Upper lobe of left lung (tissue), 6 donors: ENCODE results near the gene SLC6A4. TPM values are rescaled to one million over a fixed set of nuclear protein-coding genes. Genes with fewer than 3 reads are reported as not detected.

ENCODE experiments used
- ATAC-seq, 2 donors: fragments of 200-7000 bp; cut with Tn5 transposase; one replicate each; pipeline ENCODE4 v1.9.1; 2022; ENCODE audit warnings: mild to moderate bottlenecking in 2 of 2, moderate library complexity in 2 of 2; ENCODE audit not compliant: low FRiP score in 2 of 2
- DNase-seq, 2 donors: peaks; one replicate each; pipeline ENCODE4 v3.0.0-alpha.2; 2019 to 2020
- H3K27ac ChIP-seq, 4 donors: fragments of 200-600 bp; sonication (generic); one replicate each; pipeline ENCODE4 v1.5.1; 2016 to 2019
- H3K27me3 ChIP-seq, 4 donors: fragments of 200-600 bp; sonication (generic); one replicate each; pipeline ENCODE4 v1.5.1; 2017 to 2019
- H3K36me3 ChIP-seq, 4 donors: fragments of 200-600 bp; sonication (generic); one replicate each; pipeline ENCODE4 v1.5.1; 2016 to 2019
- H3K4me1 ChIP-seq, 4 donors: fragments of 200-600 bp; sonication (generic); one replicate each; pipeline ENCODE4 v1.5.1; 2018 to 2019
- H3K4me3 ChIP-seq, 4 donors: fragments of 200-600 bp; sonication (generic); one replicate each; pipeline ENCODE4 v1.5.1; 2017 to 2019; ENCODE audit warnings: mild to moderate bottlenecking in 2 of 4, moderate library complexity in 1 of 4
- H3K9me3 ChIP-seq, 4 donors: fragments of 200-600 bp; sonication (generic); one replicate each; pipeline ENCODE4 v1.5.1; 2018 to 2019
- EP300 ChIP-seq, 4 donors: sonication (generic); formaldehyde crosslinking; IDR thresholded peaks; one replicate each; pipeline ENCODE4 v1.5.1; 2017; ENCODE audit warnings: antibody characterized with exemption in 4 of 4, control low read depth in 2 of 4
- POLR2A ChIP-seq, 4 donors: fragments of 450-650 bp; IDR thresholded peaks; one replicate each; pipeline ENCODE4 v1.5.1; 2016 to 2017; ENCODE audit warnings: antibody characterized with exemption in 4 of 4, mild to moderate bottlenecking in 2 of 4
- POLR2AphosphoS5 ChIP-seq, 2 donors: sonication (generic); formaldehyde crosslinking; IDR thresholded peaks; one replicate each; pipeline ENCODE4 v1.5.1; 2017; ENCODE audit warnings: antibody characterized with exemption in 2 of 2
- WGBS, 2 donors: methylation state at CpG; one replicate each; pipeline ENCODE4 v1.1.5; 2017 to 2018; 5-methylcytosine and 5-hydroxymethylcytosine counted together
- total RNA-seq, 6 donors: library from RNA; depleted of rRNA in 4 of 6; stranded (reverse); fragments of >200 nt in 4 of 6; gene quantifications; one replicate each; pipeline versions ENCODE4 v1.1.0 to v1.2.1, GENCODE V29; 2016 to 2021
- TF ChIP-seq, protein P1 (sequence below), 6 experiments: fragments of 450-650 bp in 4 of 6; fragments of 200-600 bp in 2 of 6; sonication (generic) in 2 of 6; IDR thresholded peaks; one replicate each; pipeline ENCODE4 v1.5.1; 2016 to 2019; ENCODE audit warnings: antibody characterized with exemption in 6 of 6
- donor health status: DM: no; HTN: no; CAD: no; lungs with moderate emphysema.
- donor health status: DM: no; HTN: yes; CAD: no; lungs with severe emphysema.

Gene SLC6A4
- total RNA-seq, 6 donors from 2014 or later: 14.7 to 289 (median 44.8) TPM

DNA sequence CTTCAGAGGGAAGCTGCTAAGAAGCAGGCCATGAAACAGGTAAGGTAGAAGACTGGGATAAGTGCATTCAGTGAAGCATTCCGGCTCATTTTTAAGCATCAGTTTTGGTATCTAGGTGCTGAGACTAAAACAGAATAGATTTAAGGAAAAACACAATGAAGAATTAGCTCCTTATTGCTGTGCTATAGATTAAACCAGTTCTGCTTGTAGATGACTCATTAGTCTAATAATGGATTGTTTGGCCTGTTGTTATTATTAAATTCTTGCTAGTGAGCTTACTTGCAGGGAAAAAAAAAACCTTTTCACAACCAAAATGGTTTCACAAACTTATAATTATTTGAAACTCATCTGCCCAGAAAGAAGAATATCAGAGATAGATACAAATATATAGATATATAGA is 62.9 kb downstream of the SLC6A4 start:
- WGBS, 2 donors: 100% methylated on average over 1 of the region's 1 CpG
- DNase-seq (no peak), ATAC-seq (no peak)
- Histone ChIP-seq H3K9me3 (no peaks in the 10 kb centered on the region), H3K27me3 (no peaks in the 10 kb centered on the region), H3K4me3 (no peak overlapping the region), H3K4me1 (no peaks in the 10 kb centered on the region), H3K36me3 (peaks cover 0 to 40% (median 6%) of the 10 kb centered on the region in 4 donors), H3K27ac (no peak overlapping the region)
- TF ChIP-seq POLR2AphosphoS5 (IDR thresholded peaks at IDR 0.05) (no peak), POLR2A (IDR thresholded peaks at IDR 0.05) (no peak), EP300 (IDR thresholded peaks at IDR 0.05) (no peak)
- TF ChIP-seq, protein P1, sequence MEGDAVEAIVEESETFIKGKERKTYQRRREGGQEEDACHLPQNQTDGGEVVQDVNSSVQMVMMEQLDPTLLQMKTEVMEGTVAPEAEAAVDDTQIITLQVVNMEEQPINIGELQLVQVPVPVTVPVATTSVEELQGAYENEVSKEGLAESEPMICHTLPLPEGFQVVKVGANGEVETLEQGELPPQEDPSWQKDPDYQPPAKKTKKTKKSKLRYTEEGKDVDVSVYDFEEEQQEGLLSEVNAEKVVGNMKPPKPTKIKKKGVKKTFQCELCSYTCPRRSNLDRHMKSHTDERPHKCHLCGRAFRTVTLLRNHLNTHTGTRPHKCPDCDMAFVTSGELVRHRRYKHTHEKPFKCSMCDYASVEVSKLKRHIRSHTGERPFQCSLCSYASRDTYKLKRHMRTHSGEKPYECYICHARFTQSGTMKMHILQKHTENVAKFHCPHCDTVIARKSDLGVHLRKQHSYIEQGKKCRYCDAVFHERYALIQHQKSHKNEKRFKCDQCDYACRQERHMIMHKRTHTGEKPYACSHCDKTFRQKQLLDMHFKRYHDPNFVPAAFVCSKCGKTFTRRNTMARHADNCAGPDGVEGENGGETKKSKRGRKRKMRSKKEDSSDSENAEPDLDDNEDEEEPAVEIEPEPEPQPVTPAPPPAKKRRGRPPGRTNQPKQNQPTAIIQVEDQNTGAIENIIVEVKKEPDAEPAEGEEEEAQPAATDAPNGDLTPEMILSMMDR (IDR thresholded peaks at IDR 0.05): no peak

DNA sequence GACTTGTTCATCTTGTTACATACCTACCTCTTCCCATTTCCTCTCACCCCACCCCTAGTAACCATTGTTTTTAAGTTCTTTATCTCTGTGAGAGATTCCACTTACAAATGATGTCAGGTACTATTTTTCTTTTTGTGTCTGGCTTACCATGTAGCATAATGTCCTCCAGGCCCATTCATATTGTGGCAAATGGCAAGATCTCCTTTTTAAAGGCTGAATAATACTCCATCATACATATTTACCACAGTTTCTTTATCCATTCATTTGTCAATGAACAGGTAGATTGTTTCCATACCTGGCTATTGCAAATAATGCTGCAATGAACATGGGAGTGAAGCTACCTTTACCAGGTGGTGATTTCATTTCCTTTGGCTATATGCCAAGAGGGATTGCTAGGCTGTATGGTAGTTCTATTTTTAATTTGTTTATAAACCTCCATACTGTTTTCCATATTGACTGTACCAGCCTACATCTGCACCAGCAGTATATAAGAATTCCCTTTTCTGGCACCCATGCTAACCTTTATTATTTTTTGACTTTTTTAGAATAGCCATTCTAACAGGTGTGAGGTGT is 65.0 kb downstream of the SLC6A4 start:
- peaks cover 0 to 31% (median 6%) of the 10 kb centered on the region in 4 donors for H3K36me3 ChIP-seq
- no peaks in the 10 kb centered on the region for H3K4me1 ChIP-seq
- no peak for TF ChIP-seq POLR2AphosphoS5 (IDR thresholded peaks at IDR 0.05)
- TF ChIP-seq, protein P1 (IDR thresholded peaks at IDR 0.05): no peak
- no peak for TF ChIP-seq EP300 (IDR thresholded peaks at IDR 0.05)
- TF ChIP-seq POLR2A (IDR thresholded peaks at IDR 0.05): no peak
- H3K27ac ChIP-seq: no peak overlapping the region
- DNase-seq (no peak), ATAC-seq (no peak)
- no peaks in the 10 kb centered on the region for H3K27me3 ChIP-seq
- H3K4me3 ChIP-seq: no peak overlapping the region
- no peaks in the 10 kb centered on the region for H3K9me3 ChIP-seq

DNA sequence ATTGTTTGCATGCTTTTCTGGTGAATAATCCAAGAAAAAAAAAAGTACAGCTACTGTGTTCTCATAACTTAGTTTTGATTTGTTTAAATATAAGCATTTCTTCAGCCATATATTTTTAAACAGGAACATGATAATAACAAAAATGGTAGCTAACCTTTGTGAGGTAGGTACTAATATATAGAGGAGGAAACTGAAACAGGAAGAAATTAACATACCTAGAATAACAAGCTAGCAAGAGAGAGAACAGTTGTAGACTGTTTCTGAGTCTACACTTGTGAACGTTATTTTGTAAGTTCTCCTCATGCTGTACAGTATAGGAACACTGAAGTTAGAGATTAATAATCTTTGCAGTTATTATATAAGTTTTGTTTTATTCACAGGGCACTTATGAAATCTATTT is 69.5 kb downstream of the SLC6A4 start:
- Histone ChIP-seq H3K9me3 (no peaks in the 10 kb centered on the region), H3K4me3 (no peak overlapping the region), H3K27ac (no peak overlapping the region), H3K36me3 (peaks cover 0 to 8% (median 1%) of the 10 kb centered on the region in 4 donors), H3K27me3 (no peaks in the 10 kb centered on the region), H3K4me1 (peaks cover 0 to 5% (median 4%) of the 10 kb centered on the region in 4 donors)
- WGBS, 2 donors: 58 to 61% methylated on average over 1 of the region's 1 CpG
- ATAC-seq (no peak), DNase-seq (no peak)
- TF ChIP-seq EP300 (IDR thresholded peaks at IDR 0.05) (no peak), POLR2AphosphoS5 (IDR thresholded peaks at IDR 0.05) (no peak), POLR2A (IDR thresholded peaks at IDR 0.05) (no peak)

DNA sequence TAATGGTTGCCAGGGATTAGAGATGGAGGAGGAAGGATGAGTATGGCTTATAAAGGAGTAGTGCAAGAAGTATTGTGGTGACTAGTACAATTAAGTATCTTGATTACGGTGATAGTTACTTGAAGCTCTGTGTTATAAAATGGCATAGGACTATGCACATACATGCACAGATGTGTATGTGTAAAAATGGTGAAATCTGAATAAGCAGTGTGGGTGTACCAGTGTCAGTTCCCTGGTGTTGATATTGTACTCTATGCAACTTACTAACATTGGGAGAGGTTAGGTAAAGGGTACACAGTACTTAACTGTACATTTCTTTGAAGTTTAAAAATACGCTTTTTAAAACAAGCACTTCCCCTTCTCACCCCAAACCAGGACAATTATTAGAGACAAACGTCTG is 70.3 kb downstream of the SLC6A4 start:
- 88 to 90% methylated on average over 3 of the region's 3 CpGs for WGBS, 2 donors
- Histone ChIP-seq H3K4me1 (peaks cover 0 to 8% (median 6%) of the 10 kb centered on the region in 4 donors), H3K9me3 (no peaks in the 10 kb centered on the region), H3K36me3 (peaks cover 0 to 8% (median 1%) of the 10 kb centered on the region in 4 donors), H3K4me3 (no peak overlapping the region), H3K27ac (no peak overlapping the region), H3K27me3 (no peaks in the 10 kb centered on the region)
- DNase-seq (no peak), ATAC-seq (no peak)
- no peak for TF ChIP-seq POLR2AphosphoS5 (IDR thresholded peaks at IDR 0.05)

DNA sequence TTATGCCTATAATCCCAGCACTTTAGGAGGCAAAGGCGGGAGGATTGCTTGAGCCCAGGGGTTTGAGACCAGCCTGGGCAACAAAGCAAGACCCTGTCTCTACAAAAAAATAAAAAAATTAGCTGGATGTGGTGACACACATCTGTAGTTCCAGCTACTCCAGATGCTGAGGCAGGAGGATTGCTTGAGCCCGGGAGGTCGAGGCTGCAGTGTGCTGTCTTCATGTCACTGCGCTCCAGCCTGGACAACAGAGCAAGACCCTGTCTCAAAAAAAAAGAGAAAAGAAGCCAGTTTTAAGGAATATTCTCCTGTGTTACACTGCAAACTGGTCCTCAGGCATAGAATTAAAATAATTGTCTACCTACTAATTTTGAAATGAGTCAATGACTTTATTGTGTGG is 71.0 kb downstream of the SLC6A4 start:
- no peaks in the 10 kb centered on the region for H3K9me3 ChIP-seq
- H3K36me3 ChIP-seq: peaks cover 0 to 10% (median 1%) of the 10 kb centered on the region in 4 donors
- DNase-seq: no peak
- peaks cover 0 to 8% (median 6%) of the 10 kb centered on the region in 4 donors for H3K4me1 ChIP-seq
- ATAC-seq: no peak
- TF ChIP-seq POLR2AphosphoS5 (IDR thresholded peaks at IDR 0.05) (no peak), EP300 (IDR thresholded peaks at IDR 0.05) (no peak), POLR2A (IDR thresholded peaks at IDR 0.05) (no peak)
- TF ChIP-seq, protein P1 (IDR thresholded peaks at IDR 0.05): no peak
- H3K27ac ChIP-seq: no peak overlapping the region
- no peak overlapping the region for H3K4me3 ChIP-seq
- WGBS, 2 donors: 96 to 100% methylated on average over 4 of the region's 4 CpGs
- H3K27me3 ChIP-seq: no peaks in the 10 kb centered on the region

DNA sequence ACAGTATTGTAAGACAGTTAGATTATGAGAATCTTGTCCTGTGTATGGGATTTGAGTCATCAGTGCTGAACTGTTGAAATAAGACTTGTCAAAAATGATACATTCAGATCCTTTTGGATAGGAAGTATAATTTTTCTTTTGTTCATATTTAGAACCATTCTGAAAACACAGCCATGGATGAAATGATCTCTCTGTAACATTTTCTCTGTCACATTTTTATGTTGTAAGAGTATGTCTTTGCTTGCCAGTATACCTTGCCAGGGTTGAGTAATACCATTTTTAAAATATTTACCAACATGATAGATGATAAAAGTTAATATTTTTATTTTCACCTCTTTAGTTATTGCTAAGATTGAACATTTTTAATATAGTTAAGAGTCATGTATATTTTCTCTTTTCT is 73.9 kb downstream of the SLC6A4 start:
- TF ChIP-seq POLR2AphosphoS5 (IDR thresholded peaks at IDR 0.05) (no peak), EP300 (IDR thresholded peaks at IDR 0.05) (no peak)
- ATAC-seq (no peak), DNase-seq (no peak)
- H3K4me1 ChIP-seq: peaks cover 0 to 11% (median 6%) of the 10 kb centered on the region in 4 donors
- no peaks in the 10 kb centered on the region for H3K9me3 ChIP-seq
- H3K4me3 ChIP-seq: no peak overlapping the region
- H3K27me3 ChIP-seq: no peaks in the 10 kb centered on the region
- no peak overlapping the region for H3K27ac ChIP-seq
- H3K36me3 ChIP-seq: peaks cover 0 to 6% (median 1%) of the 10 kb centered on the region in 4 donors
